Activated CD8-positive, alpha-beta memory T cell treated with anti-CD3 and anti-CD28 coated beads, Interleukin-2, amount 50 U/mL, for 1 hour (primary cell): Measurements from ENCODE around the gene RBMS3.

ENCODE experiments used
- DNase-seq: peaks from one replicate; pipeline ENCODE4 v3.0.0-alpha.2; 2020; ENCODE audit errors: extremely low read depth

RBMS3 gene

GRCh38 chr3:29525254-29525881 lies 244.5 kb downstream of the RBMS3 start:
- no peak for DNase-seq

GRCh38 chr3:29527246-29527645 lies 246.4 kb downstream of the RBMS3 start:
- DNase-seq, result no peak

GRCh38 chr3:29531644-29532043 lies 250.8 kb downstream of the RBMS3 start:
- DNase-seq, result no peak

GRCh38 chr3:29532473-29532872 lies 251.6 kb downstream of the RBMS3 start:
- DNase-seq, result no peak

GRCh38 chr3:29534006-29534405 lies 253.1 kb downstream of the RBMS3 start:
- no peak for DNase-seq

- DNase-seq, result no peak
These were observed 255.3 kb downstream of the RBMS3 start for GRCh38 chr3:29536016-29536758.

GRCh38 chr3:29537889-29538609 lies 257.2 kb downstream of the RBMS3 start:
- no peak for DNase-seq

- DNase-seq, result no peak
These were observed 257.7 kb downstream of the RBMS3 start for GRCh38 chr3:29538610-29538958.

- no peak for DNase-seq
These were observed 259.7 kb downstream of the RBMS3 start for GRCh38 chr3:29540544-29540943.

GRCh38 chr3:29544701-29545363 lies 264.0 kb downstream of the RBMS3 start:
- DNase-seq, result no peak

GRCh38 chr3:29545615-29546014 lies 264.7 kb downstream of the RBMS3 start:
- no peak for DNase-seq

GRCh38 chr3:29552051-29552450 lies 271.2 kb downstream of the RBMS3 start:
- no peak for DNase-seq

- DNase-seq, result no peak
These were observed 273.7 kb downstream of the RBMS3 start for GRCh38 chr3:29554566-29554965.

- DNase-seq, result no peak
These were observed 274.7 kb downstream of the RBMS3 start for GRCh38 chr3:29555590-29555989.

GRCh38 chr3:29557186-29557585 lies 276.3 kb downstream of the RBMS3 start:
- no peak for DNase-seq

- DNase-seq, result no peak
These were observed 277.0 kb downstream of the RBMS3 start for GRCh38 chr3:29557825-29558224.

- DNase-seq, result no peak
These were observed 279.0 kb downstream of the RBMS3 start for GRCh38 chr3:29559741-29560465.

GRCh38 chr3:29561651-29562149 lies 280.8 kb downstream of the RBMS3 start:
- DNase-seq, result no peak

- DNase-seq, result no peak
These were observed 284.4 kb downstream of the RBMS3 start for GRCh38 chr3:29565236-29565635.

GRCh38 chr3:29567501-29567900 lies 286.6 kb downstream of the RBMS3 start:
- DNase-seq, result no peak

GRCh38 chr3:29568355-29568754 lies 287.5 kb downstream of the RBMS3 start:
- no peak for DNase-seq

- no peak for DNase-seq
These were observed 295.3 kb downstream of the RBMS3 start for GRCh38 chr3:29576181-29576580.
